ENCODE results near the gene FAM174C.

DNA sequence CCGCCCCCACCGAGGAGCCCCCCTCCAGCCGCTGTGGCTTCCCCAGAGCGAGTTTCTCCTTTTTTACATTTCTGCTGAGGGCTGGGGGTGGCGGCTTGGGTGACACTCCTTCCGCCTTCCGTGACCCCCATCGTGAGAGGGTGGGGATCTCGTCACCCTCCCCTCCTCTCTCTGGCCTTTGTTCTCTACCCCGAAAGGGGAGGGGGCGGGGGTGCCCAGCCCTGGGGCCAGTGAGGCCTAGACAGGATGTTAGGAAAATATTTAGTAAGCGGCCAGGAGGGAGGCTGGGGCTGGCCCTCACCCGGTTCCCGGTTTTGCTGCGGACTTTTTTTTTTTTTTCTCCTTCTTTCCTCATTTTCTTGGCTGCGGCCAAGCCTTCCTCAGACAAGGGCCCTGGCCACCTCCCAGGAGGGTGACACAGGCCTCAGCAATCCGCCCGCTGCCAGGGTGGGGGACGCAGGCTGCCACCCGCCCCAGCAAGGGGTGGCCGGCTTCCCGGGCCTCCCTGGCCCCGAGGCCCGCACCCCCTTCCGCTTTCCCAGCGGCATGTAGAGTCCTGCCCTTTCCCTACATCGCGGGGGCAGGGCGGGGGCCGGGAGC, 23.0 kb upstream of the FAM174C start:
- TF ChIP-seq, protein P1, sequence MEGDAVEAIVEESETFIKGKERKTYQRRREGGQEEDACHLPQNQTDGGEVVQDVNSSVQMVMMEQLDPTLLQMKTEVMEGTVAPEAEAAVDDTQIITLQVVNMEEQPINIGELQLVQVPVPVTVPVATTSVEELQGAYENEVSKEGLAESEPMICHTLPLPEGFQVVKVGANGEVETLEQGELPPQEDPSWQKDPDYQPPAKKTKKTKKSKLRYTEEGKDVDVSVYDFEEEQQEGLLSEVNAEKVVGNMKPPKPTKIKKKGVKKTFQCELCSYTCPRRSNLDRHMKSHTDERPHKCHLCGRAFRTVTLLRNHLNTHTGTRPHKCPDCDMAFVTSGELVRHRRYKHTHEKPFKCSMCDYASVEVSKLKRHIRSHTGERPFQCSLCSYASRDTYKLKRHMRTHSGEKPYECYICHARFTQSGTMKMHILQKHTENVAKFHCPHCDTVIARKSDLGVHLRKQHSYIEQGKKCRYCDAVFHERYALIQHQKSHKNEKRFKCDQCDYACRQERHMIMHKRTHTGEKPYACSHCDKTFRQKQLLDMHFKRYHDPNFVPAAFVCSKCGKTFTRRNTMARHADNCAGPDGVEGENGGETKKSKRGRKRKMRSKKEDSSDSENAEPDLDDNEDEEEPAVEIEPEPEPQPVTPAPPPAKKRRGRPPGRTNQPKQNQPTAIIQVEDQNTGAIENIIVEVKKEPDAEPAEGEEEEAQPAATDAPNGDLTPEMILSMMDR (IDR thresholded peaks at IDR 0.05; ENCODE audit: low read depth, low read length), result no peak
- no peak for TF ChIP-seq POLR2A (IDR thresholded peaks at IDR 0.05; ENCODE audit: extremely low read depth, insufficient read length)
- no peak for TF ChIP-seq MYC (IDR thresholded peaks at IDR 0.05; ENCODE audit: low read depth, low read length)
- TF ChIP-seq, protein P2, sequence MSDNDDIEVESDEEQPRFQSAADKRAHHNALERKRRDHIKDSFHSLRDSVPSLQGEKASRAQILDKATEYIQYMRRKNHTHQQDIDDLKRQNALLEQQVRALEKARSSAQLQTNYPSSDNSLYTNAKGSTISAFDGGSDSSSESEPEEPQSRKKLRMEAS (IDR thresholded peaks at IDR 0.05; ENCODE audit: low read depth, low read length), result no peak

All from NB4 (cell line).